HEK293T (cell line): ENCODE data around the gene FUCA2.

Source experiments
- FOXM1 ChIP-seq: fragments of 450-650 bp; IDR thresholded peaks from 2 replicates; pipeline ENCODE4 v1.6.1; 2017; ENCODE audit warnings: mild to moderate bottlenecking, borderline replicate concordance
- SP1 ChIP-seq: fragments of 450-650 bp; IDR thresholded peaks from 2 replicates; pipeline ENCODE4 v1.6.1; 2017
- TARDBP ChIP-seq: fragments of 450-650 bp; IDR thresholded peaks from 2 replicates; pipeline ENCODE4 v1.6.1; 2016

DNA sequence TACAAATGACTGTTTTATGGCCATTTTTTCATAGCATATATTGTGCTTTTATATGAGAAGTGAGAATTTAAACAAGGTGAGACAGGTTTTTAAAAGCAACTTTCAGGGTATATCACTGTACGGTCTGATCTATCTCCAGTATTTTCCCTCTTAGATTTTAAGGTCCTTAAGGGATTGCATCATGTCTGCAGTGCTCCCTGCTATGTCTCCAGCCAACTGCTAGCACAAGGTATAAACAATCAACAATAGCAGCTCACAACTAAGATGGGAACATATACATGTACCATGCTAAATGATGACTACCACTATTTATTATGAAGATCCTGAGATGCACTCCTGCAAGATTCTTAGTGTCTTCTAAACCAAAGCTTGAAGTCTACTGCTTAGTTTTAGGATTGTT lies 7.2 kb downstream of the FUCA2 start:
- no peak for TF ChIP-seq FOXM1
- TF ChIP-seq TARDBP = no peak
- TF ChIP-seq SP1 = no peak
